HG03565 (cell line): Measurements from ENCODE around the gene NUP62.
"Not testable (repeated sequence)": the region's sequence is repeated elsewhere in the genome, so short reads cannot be mapped to it uniquely, and the experiment has no call there.

Experiments used
- ATAC-seq: cut with Tn5 transposase; IDR thresholded peaks from one replicate; pipeline ENCODE4 v1.9.1; 2021; ENCODE audit warnings: mild to moderate bottlenecking, moderate library complexity; ENCODE audit not compliant: unreplicated experiment

Gene NUP62

DNA sequence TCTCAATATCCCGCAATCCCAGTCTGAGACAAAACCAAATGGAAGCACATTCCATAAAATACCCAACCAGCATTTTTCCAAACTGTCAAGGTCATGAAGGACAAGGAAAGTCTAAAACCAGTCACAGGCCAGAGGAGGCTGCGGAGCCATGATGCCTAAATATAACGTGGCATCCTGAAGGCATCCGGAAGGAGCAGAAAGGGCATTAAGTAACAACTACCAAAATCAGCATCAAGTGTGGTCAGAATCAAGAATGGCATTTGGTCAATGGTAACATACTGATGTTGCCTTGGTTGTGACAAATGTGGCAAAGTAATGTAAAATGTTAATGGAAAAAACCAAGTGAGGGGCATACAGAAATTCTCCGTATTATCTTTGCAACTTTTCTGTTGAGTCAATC lies 3.8 kb downstream of the NUP62 start:
- ATAC-seq, result no peak

DNA sequence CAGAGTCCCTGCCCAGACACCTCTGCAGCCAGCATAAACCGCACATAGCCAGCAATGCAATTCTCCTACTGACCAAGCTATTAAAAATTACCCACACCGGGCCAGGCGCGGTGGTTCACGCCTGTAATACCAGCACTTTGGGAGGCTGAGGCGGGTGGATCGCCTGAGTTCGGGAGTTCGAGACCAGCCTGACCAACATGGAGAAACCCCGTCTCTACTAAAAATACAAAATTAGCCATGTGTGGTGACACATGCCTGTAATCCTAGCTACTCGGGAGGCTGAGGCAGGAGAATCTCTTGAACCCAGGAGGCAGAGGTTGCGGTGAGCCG lies 4.5 kb downstream of the NUP62 start:
- ATAC-seq, result not testable (repeated sequence)

DNA sequence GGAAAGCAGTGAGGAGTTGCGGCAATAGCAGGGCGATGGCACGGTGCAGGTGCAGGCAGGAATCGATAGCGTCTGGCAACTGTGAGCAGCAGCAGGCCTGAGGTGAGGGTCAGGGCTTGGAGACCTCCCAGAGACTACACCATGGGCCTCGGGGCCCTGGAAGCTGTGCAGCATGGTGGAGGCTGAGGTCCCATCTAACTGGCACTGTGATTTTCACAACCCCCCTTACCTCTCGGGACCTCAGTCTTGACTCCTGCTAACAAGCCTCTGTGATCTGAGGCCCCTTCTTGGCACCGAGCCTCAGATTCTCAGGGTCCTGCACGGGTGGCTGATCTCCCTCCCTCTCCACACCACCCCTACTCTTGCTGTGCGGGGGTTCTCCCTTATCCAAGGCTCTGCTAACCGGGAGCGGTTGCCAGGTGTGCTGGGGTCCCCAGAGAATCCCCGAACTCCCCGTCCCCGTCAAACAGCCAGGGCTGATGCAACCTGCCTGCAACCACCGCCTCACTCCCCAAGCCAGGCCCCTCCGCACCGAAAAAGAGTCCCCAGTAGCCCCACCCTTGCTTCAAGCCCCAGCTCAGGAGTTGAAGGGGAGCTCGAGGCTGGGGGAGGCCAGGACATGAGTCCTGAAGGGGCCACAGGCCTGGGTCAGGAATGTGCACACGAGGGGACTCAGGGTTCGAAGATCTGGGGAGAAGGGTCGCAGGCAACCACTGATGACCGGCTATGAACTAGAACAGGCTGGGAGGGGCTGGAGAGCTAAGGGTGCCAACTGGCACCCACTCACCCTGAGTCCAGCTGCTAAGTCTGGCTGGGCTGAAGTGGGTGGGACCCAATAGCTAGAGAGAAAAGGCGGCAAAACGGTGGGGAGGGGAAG lies 5.1 kb downstream of the NUP62 start:
- ATAC-seq, result no peak

DNA sequence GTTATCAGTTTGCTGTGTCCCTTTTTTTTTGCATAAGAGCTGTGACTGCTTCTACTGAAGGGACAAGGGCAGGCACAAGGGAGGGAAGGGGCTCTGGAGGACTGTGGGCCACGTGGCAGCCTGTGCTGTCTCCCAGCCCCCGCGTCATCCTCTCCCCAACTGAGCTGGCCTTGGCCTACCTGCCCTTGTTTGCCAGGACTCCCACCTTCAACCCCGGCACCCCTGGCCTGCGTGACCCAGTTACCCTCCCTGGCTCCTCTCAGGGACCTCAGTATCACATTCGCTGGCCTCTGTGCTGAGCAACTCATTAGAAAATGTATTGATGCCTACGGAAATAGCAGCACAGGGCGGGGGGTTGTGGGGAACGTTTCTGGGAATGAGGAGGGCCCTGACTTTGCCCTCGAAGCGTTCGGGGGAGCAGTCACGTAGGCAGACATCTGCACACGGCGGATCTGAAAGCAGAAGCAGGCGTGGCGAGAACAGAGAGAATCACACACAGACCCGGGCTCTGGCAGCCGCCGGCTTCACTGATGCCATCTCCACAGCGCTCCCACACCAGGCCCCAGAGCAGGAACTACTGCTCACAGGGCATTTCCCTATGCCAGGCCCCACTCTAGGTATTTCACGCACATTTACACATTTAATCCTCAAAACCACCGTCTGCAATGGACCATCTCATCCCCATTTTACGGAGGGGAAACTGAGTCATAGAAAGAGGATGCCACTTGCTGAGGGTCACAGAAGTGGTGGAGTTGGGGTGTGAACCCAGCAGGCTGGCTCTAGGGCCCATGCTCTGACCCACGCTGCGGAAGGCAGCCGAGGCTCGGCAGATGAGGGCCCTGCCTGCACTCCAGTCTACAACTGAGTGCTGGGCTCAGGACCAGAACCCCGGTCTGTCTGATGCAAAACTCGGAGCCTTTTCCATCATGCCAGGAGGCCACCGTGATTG lies 6.0 kb downstream of the NUP62 start:
- ATAC-seq, result no peak

DNA sequence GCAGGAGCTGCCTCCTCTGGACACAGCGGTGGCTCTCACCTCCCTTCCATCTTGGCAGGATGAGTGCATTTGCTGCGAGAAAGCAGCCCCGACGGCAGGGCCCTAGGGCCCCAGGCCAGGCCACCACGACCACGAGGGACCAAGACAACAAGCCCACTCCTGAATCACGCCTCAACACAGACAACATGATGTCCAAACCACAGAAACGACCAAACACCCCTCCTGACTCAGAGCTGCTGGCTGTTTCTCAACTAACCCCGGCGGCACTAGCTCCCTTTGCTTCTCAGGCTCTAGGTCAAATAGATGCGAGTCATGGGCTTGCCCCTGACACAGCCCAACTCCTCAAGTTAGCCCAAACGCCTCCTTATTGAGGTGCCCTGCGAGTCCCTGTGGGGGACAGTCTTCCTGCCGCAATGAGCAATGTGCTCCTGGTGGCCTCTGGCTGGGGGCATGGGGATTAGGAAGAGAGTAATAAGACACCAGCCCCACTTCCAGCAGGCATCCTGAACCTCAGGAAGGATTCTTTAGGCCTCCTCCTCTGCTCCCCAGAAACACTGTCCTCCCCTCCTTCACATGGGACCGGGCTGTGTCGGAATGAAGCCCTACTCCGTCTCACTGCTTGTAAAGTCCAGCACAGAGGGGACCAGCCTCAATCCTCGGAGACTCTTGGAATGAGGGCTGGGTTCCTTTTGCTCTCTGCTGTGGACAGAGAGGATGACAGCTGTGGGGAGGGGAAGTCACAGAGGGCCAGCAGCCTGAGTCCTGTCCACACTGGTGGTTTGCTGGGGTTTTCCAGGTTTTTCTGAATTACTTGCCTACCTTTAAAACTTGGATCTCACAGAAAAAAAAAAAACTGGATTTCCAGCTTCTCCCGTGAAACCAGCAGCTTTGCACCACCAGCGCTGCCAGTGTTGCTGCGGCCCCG lies 7.2 kb downstream of the NUP62 start:
- no peak for ATAC-seq

DNA sequence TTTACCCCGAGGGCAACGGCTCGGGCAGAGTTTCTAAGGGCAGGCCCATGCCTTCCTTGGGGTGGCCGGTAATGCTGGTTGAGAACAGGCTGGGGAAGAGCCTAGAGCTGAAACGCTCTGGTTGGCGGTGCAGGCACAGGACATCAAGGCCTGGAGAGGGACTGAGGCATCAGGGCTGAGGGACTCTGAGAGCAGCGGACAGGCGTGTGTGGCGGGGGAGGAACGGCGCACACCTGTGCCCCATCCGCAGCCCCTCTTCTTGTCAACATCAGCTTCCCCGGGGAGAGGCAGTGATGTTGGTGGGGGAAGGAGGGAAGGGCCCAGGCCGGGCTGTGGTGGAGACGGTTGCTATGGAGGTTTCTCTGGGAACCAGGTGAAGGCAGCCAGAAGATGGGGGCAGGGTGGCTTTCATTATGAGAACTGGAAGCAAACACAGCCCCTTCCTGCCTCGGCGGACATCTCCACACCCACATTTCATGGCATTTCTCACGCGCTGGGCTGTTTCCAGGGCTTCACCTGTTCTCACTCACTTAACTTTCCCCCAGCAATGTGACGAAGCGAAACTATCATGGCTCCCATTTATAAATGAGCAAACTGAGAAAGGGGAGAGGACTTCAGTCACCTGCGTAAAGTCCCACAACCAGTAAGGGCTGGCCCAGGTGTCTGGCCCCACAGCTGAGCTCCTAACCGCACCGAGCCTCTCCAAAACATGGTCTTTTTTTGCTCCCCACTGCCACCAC lies 8.5 kb downstream of the NUP62 start:
- no peak for ATAC-seq

DNA sequence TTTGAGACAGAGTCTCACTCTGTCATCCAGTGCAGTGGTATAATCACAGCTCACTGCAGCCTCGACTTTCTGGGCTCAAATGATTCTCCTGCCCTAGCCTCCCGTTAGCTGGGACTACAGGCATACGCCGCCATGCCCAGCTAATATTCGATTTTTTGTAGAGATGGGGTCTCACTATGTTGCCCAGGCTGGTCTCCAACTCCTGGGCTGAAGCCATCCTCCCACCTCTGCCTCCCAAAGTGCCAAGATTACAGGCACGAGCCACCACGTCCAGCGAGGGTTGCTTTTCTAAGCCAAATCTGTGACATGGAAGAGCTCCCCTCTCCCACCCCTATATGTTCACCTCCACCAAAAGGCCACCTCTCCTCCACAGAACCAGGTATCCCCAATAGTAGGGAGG lies 11.2 kb downstream of the NUP62 start:
- no peak for ATAC-seq

DNA sequence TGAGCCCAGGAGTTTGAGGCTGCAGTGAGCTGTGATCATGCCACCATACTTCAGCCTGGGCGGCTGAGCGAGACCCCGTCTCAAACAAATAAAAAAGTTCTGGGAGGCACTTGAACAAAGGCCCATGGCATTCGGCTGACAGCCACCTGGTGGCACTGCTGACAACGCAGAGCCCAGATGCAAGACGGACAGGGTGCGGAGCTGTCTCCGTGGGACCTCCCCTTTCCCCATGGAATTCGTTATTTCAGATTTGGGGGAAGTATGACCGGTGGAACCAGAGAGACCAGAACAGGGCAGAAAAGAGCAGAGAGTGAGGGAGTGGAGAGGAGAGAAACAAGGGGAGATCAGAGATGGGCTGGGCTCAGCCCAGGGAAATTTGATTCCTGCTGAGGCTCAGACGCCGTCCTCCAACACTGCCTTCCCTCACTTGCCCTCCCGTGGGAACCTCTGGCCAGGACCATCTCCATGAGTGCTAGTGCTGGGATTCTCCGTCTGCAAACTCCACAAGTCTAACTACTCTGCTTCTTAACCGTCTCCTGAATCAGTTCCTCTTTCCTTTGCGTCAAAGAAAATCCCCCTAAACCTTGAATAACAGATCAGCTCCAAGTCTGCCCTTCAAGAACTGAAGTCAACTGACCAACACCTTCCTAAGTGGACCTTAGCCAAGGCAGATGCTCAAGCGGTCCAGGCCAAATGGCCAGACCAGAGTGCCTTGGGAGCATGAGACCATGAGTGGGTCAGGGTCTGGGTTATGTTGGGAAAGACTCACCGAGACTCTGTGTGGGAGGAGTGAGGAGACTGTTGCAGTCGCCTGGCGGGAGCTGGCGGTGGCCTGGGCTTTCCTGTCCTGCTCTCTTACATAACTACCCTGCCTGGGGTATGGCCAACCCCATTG lies 12.2 kb downstream of the NUP62 start:
- ATAC-seq, result no peak

DNA sequence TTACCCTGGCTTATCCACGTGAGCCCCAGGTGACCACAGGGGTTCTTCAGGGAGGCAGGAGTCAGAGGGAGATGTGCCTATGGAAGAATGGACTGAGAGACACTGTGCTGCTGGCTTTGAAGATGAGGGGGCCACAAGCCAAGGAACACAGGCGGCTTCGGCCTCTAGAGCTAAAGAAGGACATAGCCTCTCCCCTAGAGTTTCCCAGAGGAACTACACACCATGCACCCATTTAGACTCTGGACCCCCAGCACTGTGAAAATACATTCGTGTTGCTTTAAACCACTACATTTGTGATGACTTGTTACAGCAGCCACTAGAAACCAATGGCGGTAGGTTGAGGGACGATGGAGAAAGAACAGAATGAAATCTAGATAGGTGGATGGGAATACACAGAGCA lies 14.0 kb downstream of the NUP62 start:
- ATAC-seq, result no peak

DNA sequence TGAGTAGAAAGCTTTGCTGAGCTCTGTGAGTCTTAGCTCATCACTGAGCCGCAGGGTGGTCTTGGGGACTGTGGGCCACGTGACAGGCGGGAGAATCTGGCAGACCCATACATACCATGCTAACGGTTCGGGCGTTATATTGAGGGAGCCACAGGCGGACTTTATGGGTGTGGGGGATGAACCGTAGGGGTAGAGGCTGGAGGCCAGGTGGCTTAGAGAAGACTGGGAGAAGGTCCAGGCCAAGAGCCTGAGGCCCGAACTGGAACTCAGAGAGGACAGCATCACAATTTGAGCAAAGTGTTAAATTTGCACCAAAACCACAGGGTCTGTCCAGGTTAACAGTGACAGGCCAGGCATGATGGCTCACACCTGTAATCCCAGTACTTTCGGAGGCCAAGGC lies 15.6 kb downstream of the NUP62 start:
- ATAC-seq, result no peak

DNA sequence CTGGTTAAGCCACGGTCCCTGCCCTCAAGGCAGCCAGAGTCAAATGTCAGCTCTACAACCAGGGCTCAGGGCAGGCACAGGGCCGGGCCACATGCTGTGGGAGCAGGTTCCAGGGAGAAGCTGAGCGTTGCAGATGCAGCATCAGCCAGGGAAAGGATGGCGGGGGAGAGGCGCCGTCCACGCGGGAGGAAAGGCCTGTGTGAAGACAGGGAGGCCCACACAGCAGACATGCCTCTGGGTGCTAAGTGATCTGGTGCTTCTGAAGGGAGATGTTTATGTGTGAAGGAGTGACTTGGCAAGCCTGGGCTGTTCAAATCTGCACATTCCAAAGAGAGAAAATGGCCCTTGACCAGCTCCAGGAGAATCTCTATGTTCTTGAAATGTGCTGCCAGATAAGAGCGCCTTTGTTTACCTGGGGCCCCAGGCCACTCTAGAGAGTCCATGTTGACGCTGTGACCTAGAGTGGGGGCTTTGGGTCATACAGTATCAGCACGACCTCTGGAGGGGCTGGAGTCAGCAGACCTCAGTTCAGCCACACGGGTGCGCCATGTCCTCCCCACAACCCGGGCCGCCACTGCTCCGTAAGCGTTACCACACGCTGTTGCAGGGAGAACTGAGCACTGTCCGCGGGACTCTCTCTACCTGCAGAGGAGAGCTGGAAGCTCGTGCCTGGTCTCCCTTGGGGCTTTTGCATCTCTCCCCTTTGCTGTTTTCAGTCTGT lies 16.2 kb downstream of the NUP62 start:
- no peak for ATAC-seq

DNA sequence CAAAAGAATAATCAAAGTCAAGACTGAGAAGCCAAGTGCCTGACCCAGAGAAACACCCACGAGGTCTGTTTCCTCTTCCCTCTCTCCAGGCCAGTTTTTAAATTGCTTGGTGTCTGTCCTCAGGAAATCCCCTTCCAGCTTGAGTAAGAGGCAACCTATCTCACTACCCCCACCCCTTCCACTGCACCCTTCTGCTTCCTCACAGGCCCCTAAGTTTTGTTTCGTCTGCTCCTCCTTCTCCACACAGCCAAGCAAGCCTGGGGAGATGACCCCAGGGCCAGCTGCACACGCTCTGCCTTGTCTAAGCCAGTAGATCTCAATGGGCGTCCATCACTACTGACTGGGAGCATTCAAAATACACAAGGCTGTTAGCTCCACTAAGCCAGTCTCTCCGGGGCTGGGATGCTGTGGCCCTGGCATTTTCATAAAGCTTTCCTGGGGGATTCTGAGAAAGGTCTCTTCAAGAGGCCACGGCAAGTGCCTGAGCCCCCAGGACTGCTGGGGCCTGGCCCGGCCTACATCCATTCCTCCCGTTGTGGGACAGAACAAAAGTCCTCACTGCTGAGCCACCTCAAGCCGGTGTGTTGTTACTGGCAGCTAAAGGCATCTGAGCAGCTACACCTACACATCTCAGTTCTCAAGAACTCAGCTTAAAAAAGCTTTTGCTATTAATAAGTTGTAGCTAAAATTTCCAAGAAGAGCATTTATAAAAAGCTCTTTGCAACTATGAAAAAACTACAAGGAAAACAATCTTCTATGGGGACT lies 17.7 kb downstream of the NUP62 start:
- ATAC-seq, result no peak

DNA sequence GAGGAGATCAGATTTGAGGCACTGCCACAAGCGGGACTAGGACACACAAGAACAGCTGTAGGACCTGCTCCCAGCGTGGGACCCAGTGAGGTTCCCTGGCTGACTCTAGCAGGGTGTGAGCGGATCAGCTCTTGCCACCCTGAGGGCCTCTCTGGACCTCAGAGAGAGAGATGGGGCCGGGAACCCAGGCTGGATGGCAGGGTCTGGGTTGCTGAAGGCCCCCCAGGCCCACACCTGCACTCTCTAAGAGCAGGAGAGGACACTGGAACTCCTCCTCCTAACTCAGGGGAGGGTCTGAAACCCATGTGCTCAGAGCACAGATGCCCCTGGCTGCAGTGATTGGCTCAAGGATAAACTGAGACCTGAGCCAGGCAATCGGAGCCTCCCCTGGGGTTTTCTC lies 19.1 kb downstream of the NUP62 start:
- ATAC-seq, result no peak

DNA sequence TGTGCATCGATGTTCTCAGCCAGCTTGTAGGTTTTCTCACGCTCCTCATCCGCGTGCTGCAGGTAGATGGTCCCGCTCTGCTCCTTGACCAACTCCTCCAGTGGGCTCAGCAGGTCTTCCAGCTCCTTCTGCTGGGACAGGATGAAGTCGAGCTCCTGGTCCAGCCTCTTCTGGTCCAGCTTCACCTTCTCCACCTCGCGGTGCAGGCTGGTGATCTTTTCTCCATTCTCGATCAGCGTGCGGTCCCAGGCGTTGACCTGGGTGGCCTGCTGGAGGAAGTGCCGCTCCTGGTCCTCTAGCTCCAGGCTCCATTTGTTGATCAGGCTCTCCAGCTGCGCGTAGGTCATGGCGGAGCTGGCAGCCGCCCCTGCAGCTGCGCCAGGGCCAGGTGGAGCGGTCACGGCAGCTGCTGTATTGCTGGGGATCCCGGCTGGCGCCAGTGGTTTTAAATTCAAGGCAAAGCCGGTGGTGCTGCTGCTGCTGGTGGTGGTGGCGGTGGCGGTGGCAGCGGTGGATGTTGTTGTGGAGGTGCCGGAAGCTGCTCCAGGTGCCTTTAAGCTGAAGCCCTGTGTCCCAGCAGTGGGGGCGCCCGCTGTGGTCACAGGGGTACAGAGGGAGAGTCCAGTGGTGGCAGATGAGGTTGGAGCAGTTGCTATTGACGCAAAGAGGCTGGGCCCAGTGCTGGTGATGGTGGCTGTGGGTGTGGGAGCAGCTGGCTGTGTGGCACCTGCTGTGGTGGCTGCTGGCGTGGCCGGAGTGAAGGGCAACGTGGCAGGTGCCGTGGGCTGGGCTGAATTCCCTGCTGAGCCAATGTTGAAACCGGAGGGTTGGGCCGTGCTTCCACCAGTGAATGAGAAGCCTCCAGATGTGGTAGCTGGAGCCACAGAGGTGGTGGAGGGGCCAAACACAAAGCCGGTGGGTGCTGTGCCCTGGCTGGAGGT lies 20.6 kb downstream of the NUP62 start:
- ATAC-seq, result no peak

DNA sequence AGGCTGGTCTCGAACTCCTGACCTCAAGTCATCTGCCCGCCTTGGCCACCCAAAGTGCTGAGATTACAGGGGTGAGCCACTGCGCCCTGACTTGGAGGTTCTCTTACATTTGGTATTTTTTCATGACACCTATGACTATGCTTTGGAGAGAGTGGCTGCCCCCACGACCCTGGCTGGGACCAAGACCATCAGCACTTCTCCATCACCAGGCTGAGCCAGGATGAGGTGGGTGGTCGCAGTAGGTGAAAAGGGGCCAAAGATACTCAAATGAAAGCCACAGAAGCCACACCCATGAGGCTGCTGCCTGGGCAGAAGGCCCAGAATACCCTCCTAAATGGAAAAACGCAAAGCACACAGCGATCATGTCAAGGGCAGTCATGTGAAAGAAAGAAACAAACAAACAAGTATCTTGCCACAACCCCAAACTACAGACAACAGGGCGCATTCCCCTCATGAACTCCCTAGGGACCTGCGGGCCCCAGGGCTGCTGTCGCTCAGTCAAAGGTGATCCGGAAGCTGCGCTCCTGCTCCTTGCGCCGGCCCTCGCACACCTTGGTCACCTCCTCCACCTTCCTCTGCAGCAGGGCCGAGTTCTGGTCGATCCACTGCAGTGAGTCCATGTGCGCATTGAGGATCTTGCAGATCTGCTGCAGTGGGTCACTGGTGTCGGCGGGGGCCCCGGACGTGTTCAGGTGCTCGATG lies 21.4 kb downstream of the NUP62 start:
- ATAC-seq, result no peak

DNA sequence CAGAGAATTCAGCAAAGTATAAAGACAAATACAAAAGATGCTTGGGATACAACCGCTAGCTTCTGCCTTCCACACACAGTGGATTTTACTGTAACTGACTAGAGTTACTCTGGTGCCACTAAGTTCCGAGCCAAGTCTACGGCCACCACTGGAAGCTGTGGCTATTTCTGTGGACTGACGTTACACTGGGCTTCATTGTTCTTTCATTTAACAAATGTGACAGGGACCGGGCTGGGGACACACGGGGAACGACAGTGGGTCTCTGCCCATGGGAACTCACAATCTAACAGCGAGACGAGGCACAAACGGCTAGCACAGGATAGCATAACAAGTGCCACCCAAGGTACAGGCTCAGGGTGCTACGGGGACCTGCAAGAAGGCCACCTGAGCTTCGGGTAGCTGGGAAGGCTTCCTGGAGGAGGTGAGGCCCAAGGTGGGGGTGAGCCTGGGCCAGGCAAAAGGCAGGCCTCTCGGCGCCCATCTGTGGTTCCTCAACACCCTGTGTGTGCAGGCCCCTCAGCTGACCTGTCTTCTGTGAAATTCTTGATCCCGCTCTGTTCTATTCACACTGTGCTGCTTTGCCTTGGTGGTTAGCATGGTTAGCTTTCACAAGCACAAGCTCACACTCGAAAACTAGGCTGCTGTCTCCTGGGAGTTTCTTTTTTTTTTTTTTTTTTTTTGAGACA lies 22.3 kb downstream of the NUP62 start:
- no peak for ATAC-seq
